ENCODE data around the gene HOXC4. TPM values are rescaled to one million over a fixed set of nuclear protein-coding genes. Genes with fewer than 3 reads are reported as not detected.

Gene HOXC4
- total RNA-seq, 6 experiments from 2014 or later = 0.35 to 0.73 (median 0.38) TPM; not detected in 2

GRCh38 chr12:54033980-54034784 lies 19.5 kb upstream of the HOXC4 start:
- no peak for DNase-seq
- H3K36me3 Mint-ChIP-seq (ENCODE audit: low read depth) = no peaks in the 10 kb centered on the region
- peaks cover 9% of the 10 kb centered on the region; the same call in 1 of the 2 replicates for H3K4me1 Mint-ChIP-seq (ENCODE audit: low read depth)
- no peak for TF ChIP-seq CTCF (IDR thresholded peaks at IDR 0.05)
- no peak overlapping the region for H3K4me3 Mint-ChIP-seq
- no peak overlapping the region for H3K27ac Mint-ChIP-seq
- H3K9me3 Mint-ChIP-seq = peaks cover 5% of the 10 kb centered on the region; the same call in 1 of the 2 replicates
- H3K27me3 Mint-ChIP-seq (ENCODE audit: insufficient read depth) = peaks cover 64% of the 10 kb centered on the region

GRCh38 chr12:54034785-54035310 lies 18.8 kb upstream of the HOXC4 start:
- no peak for DNase-seq
- Mint-ChIP-seq H3K4me1 (ENCODE audit: low read depth) (peaks cover 9% of the 10 kb centered on the region; the same call in 1 of the 2 replicates), H3K36me3 (ENCODE audit: low read depth) (no peaks in the 10 kb centered on the region), H3K27ac (no peak overlapping the region), H3K4me3 (no peak overlapping the region), H3K9me3 (peaks cover 5% of the 10 kb centered on the region; the same call in 1 of the 2 replicates), H3K27me3 (ENCODE audit: insufficient read depth) (peaks cover 65% of the 10 kb centered on the region)
- TF ChIP-seq CTCF (IDR thresholded peaks at IDR 0.05) = no peak

GRCh38 chr12:54035568-54036264 lies 17.9 kb upstream of the HOXC4 start:
- Mint-ChIP-seq H3K36me3 (ENCODE audit: low read depth) (no peaks in the 10 kb centered on the region), H3K27ac (no peak overlapping the region), H3K4me1 (ENCODE audit: low read depth) (peaks cover 9% of the 10 kb centered on the region; the same call in 1 of the 2 replicates), H3K27me3 (ENCODE audit: insufficient read depth) (peaks cover 68% of the 10 kb centered on the region), H3K9me3 (peaks cover 5% of the 10 kb centered on the region; the same call in 1 of the 2 replicates), H3K4me3 (no peak overlapping the region)
- DNase-seq = no peak
- TF ChIP-seq CTCF (IDR thresholded peaks at IDR 0.05) = no peak

- Mint-ChIP-seq H3K36me3 (ENCODE audit: low read depth) (no peaks in the 10 kb centered on the region), H3K27ac (no peak overlapping the region), H3K4me1 (ENCODE audit: low read depth) (peaks cover 9% of the 10 kb centered on the region; the same call in 1 of the 2 replicates), H3K9me3 (peaks cover 5% of the 10 kb centered on the region; the same call in 1 of the 2 replicates), H3K4me3 (no peak overlapping the region), H3K27me3 (ENCODE audit: insufficient read depth) (peaks cover 68% of the 10 kb centered on the region)
- peak; percentile 13; the same call in 1 of the 2 replicates for TF ChIP-seq CTCF (IDR thresholded peaks at IDR 0.05)
- DNase-seq = no peak
Measured at GRCh38 chr12:54036620-54037359, 16.8 kb upstream of the HOXC4 start.

All from HFFc6 (cell line).